GM13977 (cell line): Measurements from ENCODE around the gene PRDM5.

Experiments
- DNase-seq: peaks from one replicate; pipeline ENCODE4 v3.0.0; 2012; ENCODE audit warnings: low spot score
- CTCF ChIP-seq: IDR thresholded peaks from 2 replicates; pipeline ENCODE4 v1.5.1; 2012; ENCODE audit warnings: mild to moderate bottlenecking, control low read depth; ENCODE audit not compliant: insufficient read depth; ENCODE audit errors: extremely low read depth, missing control alignments
- in situ Hi-C: fragments of 300-500 bp; cut with MboI; formaldehyde crosslinking; loops from one replicate; pipeline ENCODE4 v1.12.0; 2022; ENCODE audit warnings: low sequenced_read_pairs, low pct_unique_long_range_greater_than_20kb, mixed read lengths, inconsistent platforms; ENCODE audit not compliant: unreplicated experiment

The PRDM5 gene

DNA sequence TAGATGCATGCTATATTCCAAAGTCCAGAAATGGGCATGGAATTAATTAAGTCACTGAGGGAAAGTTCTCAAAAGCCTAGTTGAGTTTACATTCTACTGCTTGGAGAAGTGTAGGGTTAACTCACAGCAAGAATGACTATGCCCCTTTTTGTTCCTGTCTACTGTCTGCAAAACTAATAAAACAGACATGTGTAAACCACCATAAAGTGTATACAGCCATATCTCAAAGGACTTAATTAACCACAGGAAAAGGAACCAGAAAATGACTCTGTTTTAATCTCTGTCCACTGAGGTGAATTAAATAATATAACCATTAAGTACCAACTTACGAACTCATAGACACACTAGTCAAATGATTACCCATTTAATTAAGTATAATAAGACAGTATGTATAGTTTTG, 84.9 kb downstream of the PRDM5 start:
- in situ Hi-C loops, result no loop called here
- no peak for DNase-seq
- no peak for TF ChIP-seq CTCF

DNA sequence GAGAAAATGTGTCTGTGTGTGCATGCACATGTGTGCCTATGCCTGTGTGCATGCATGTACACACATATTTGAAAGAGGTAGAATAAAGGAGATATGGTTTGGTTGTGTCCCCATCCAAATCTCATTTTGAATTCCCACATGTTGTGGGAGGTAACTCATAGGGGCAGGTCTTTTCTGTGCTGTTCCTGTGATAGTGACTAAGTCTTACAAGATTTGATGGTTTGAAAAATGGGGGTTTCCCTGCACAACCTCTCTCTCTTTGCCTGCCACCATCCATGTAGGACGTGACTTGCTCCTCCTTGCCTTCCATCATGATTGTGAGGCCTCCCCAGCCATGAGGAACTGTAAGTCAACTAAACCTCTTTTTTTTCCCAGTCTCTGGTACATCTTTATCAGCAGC, 87.2 kb downstream of the PRDM5 start:
- DNase-seq, result no peak
- in situ Hi-C loops, result no loop called here
- TF ChIP-seq CTCF, result no peak

GRCh38 chr4:120830204-120830603, 92.3 kb downstream of the PRDM5 start:
- in situ Hi-C loops, result no loop called here
- DNase-seq, result no peak
- TF ChIP-seq CTCF, result no peak

- DNase-seq, result no peak
- in situ Hi-C loops, result no loop called here
- TF ChIP-seq CTCF, result no peak
These were observed 93.3 kb downstream of the PRDM5 start for GRCh38 chr4:120829113-120829831.

DNA sequence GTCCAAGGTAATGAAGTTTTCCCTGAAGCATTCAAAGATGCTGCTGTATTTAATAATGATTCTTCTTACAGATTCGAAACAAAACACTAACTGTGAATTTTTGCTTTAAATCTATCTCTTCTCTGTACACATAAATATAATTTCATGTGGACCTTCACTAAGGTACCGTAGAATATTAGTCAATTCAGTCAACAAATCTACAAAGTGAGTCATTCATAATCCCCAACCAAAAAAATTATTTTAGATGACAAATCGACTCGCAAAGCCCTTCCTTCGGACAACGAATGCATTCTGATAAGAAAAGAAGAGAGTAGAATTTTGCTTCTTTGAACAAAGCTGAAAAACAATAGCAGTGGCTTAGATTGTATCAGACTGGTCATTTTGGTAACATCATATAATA, 95.7 kb downstream of the PRDM5 start:
- in situ Hi-C loops, result no loop called here
- TF ChIP-seq CTCF, result no peak
- DNase-seq, result no peak

- no peak for DNase-seq
- in situ Hi-C loops, result no loop called here
- TF ChIP-seq CTCF, result no peak
These were observed 96.1 kb downstream of the PRDM5 start for GRCh38 chr4:120826449-120826848.

GRCh38 chr4:120824946-120825345, 97.6 kb downstream of the PRDM5 start:
- no peak for DNase-seq
- no peak for TF ChIP-seq CTCF
- in situ Hi-C loops, result no loop called here
